ENCODE data around the gene ARHGEF37.

ARHGEF37 gene

GRCh38 chr5:149675610-149676201, 94.4 kb downstream of the ARHGEF37 start:
- no peaks in the 10 kb centered on the region for H3K4me1 ChIP-seq (ENCODE audit: control insufficient read depth, insufficient read depth, low read length, unreplicated experiment)
- H3K79me2 ChIP-seq (ENCODE audit: control insufficient read depth, insufficient read depth, low read length, unreplicated experiment) = no peaks in the 10 kb centered on the region
- no peak overlapping the region for H2AFZ ChIP-seq (ENCODE audit: low read length, unreplicated experiment)
- H3K36me3 ChIP-seq (ENCODE audit: insufficient read depth, low read length) = no peaks in the 10 kb centered on the region
- no peak overlapping the region for H3K27ac ChIP-seq (ENCODE audit: low read depth, low read length)
- H3K4me3 ChIP-seq (ENCODE audit: low read depth, low read length) = no peak overlapping the region
- no peaks in the 10 kb centered on the region; the same call in none of the 2 replicates for H3K27me3 ChIP-seq (ENCODE audit: insufficient read depth, low read length)

GRCh38 chr5:149677731-149678130, 96.4 kb downstream of the ARHGEF37 start:
- Histone ChIP-seq H2AFZ (ENCODE audit: low read length, unreplicated experiment) (no peak overlapping the region), H3K4me1 (ENCODE audit: control insufficient read depth, insufficient read depth, low read length, unreplicated experiment) (no peaks in the 10 kb centered on the region), H3K79me2 (ENCODE audit: control insufficient read depth, insufficient read depth, low read length, unreplicated experiment) (no peaks in the 10 kb centered on the region), H3K36me3 (ENCODE audit: insufficient read depth, low read length) (no peaks in the 10 kb centered on the region), H3K27ac (ENCODE audit: low read depth, low read length) (no peak overlapping the region), H3K4me3 (ENCODE audit: low read depth, low read length) (no peak overlapping the region), H3K27me3 (ENCODE audit: insufficient read depth, low read length) (peaks cover 15% of the 10 kb centered on the region)

- Histone ChIP-seq H3K4me3 (ENCODE audit: low read depth, low read length) (no peak overlapping the region), H3K27ac (ENCODE audit: low read depth, low read length) (no peak overlapping the region), H3K36me3 (ENCODE audit: insufficient read depth, low read length) (no peaks in the 10 kb centered on the region), H3K27me3 (ENCODE audit: insufficient read depth, low read length) (peaks cover 36% of the 10 kb centered on the region), H2AFZ (ENCODE audit: low read length, unreplicated experiment) (no peak overlapping the region), H3K4me1 (ENCODE audit: control insufficient read depth, insufficient read depth, low read length, unreplicated experiment) (no peaks in the 10 kb centered on the region), H3K79me2 (ENCODE audit: control insufficient read depth, insufficient read depth, low read length, unreplicated experiment) (no peaks in the 10 kb centered on the region)
Measured at GRCh38 chr5:149679876-149680809, 98.8 kb downstream of the ARHGEF37 start.

- H3K79me2 ChIP-seq (ENCODE audit: control insufficient read depth, insufficient read depth, low read length, unreplicated experiment) = no peaks in the 10 kb centered on the region
- H2AFZ ChIP-seq (ENCODE audit: low read length, unreplicated experiment) = no peak overlapping the region
- H3K27me3 ChIP-seq (ENCODE audit: insufficient read depth, low read length) = peaks cover 43% of the 10 kb centered on the region
- no peak overlapping the region for H3K27ac ChIP-seq (ENCODE audit: low read depth, low read length)
- no peak overlapping the region for H3K4me3 ChIP-seq (ENCODE audit: low read depth, low read length)
- no peaks in the 10 kb centered on the region for H3K4me1 ChIP-seq (ENCODE audit: control insufficient read depth, insufficient read depth, low read length, unreplicated experiment)
- no peaks in the 10 kb centered on the region for H3K36me3 ChIP-seq (ENCODE audit: insufficient read depth, low read length)
Measured at GRCh38 chr5:149680810-149681221, 99.5 kb downstream of the ARHGEF37 start.

- Histone ChIP-seq H2AFZ (ENCODE audit: low read length, unreplicated experiment) (no peak overlapping the region), H3K4me1 (ENCODE audit: control insufficient read depth, insufficient read depth, low read length, unreplicated experiment) (no peaks in the 10 kb centered on the region), H3K36me3 (ENCODE audit: insufficient read depth, low read length) (no peaks in the 10 kb centered on the region), H3K27ac (ENCODE audit: low read depth, low read length) (no peak overlapping the region), H3K4me3 (ENCODE audit: low read depth, low read length) (no peak overlapping the region), H3K27me3 (ENCODE audit: insufficient read depth, low read length) (peaks cover 47% of the 10 kb centered on the region), H3K79me2 (ENCODE audit: control insufficient read depth, insufficient read depth, low read length, unreplicated experiment) (no peaks in the 10 kb centered on the region)
Measured at GRCh38 chr5:149681252-149681651, 100.0 kb downstream of the ARHGEF37 start.

GRCh38 chr5:149681922-149682321, 100.6 kb downstream of the ARHGEF37 start:
- Histone ChIP-seq H3K27ac (ENCODE audit: low read depth, low read length) (no peak overlapping the region), H3K27me3 (ENCODE audit: insufficient read depth, low read length) (peaks cover 53% of the 10 kb centered on the region), H3K36me3 (ENCODE audit: insufficient read depth, low read length) (no peaks in the 10 kb centered on the region)

GRCh38 chr5:149682532-149683075, 101.3 kb downstream of the ARHGEF37 start:
- H3K4me3 ChIP-seq (ENCODE audit: low read depth, low read length) = no peak overlapping the region
- no peaks in the 10 kb centered on the region for H3K79me2 ChIP-seq (ENCODE audit: control insufficient read depth, insufficient read depth, low read length, unreplicated experiment)

More at GRCh38 chr5:149681922-149682321, 100.6 kb downstream of the ARHGEF37 start:
- no peak overlapping the region for H2AFZ ChIP-seq (ENCODE audit: low read length, unreplicated experiment)
- H3K79me2 ChIP-seq (ENCODE audit: control insufficient read depth, insufficient read depth, low read length, unreplicated experiment) = no peaks in the 10 kb centered on the region
- H3K4me3 ChIP-seq (ENCODE audit: low read depth, low read length) = no peak overlapping the region
- no peaks in the 10 kb centered on the region for H3K4me1 ChIP-seq (ENCODE audit: control insufficient read depth, insufficient read depth, low read length, unreplicated experiment)

GRCh38 chr5:149683964-149684363, 102.7 kb downstream of the ARHGEF37 start:
- no peak overlapping the region for H3K27ac ChIP-seq (ENCODE audit: low read depth, low read length)
- H3K4me3 ChIP-seq (ENCODE audit: low read depth, low read length) = no peak overlapping the region
- peaks cover 73% of the 10 kb centered on the region for H3K27me3 ChIP-seq (ENCODE audit: insufficient read depth, low read length)
- H3K79me2 ChIP-seq (ENCODE audit: control insufficient read depth, insufficient read depth, low read length, unreplicated experiment) = no peaks in the 10 kb centered on the region
- H3K36me3 ChIP-seq (ENCODE audit: insufficient read depth, low read length) = no peaks in the 10 kb centered on the region
- H2AFZ ChIP-seq (ENCODE audit: low read length, unreplicated experiment) = no peak overlapping the region
- H3K4me1 ChIP-seq (ENCODE audit: control insufficient read depth, insufficient read depth, low read length, unreplicated experiment) = no peaks in the 10 kb centered on the region

More at GRCh38 chr5:149682532-149683075, 101.3 kb downstream of the ARHGEF37 start:
- H3K36me3 ChIP-seq (ENCODE audit: insufficient read depth, low read length) = no peaks in the 10 kb centered on the region
- peaks cover 59% of the 10 kb centered on the region for H3K27me3 ChIP-seq (ENCODE audit: insufficient read depth, low read length)
- no peak overlapping the region for H3K27ac ChIP-seq (ENCODE audit: low read depth, low read length)
- no peak overlapping the region for H2AFZ ChIP-seq (ENCODE audit: low read length, unreplicated experiment)
- no peaks in the 10 kb centered on the region for H3K4me1 ChIP-seq (ENCODE audit: control insufficient read depth, insufficient read depth, low read length, unreplicated experiment)

GRCh38 chr5:149684371-149684770, 103.1 kb downstream of the ARHGEF37 start:
- H3K79me2 ChIP-seq (ENCODE audit: control insufficient read depth, insufficient read depth, low read length, unreplicated experiment) = no peaks in the 10 kb centered on the region
- H3K27me3 ChIP-seq (ENCODE audit: insufficient read depth, low read length) = peaks cover 77% of the 10 kb centered on the region
- no peak overlapping the region for H2AFZ ChIP-seq (ENCODE audit: low read length, unreplicated experiment)
- H3K27ac ChIP-seq (ENCODE audit: low read depth, low read length) = no peak overlapping the region
- no peak overlapping the region for H3K4me3 ChIP-seq (ENCODE audit: low read depth, low read length)
- H3K36me3 ChIP-seq (ENCODE audit: insufficient read depth, low read length) = no peaks in the 10 kb centered on the region
- H3K4me1 ChIP-seq (ENCODE audit: control insufficient read depth, insufficient read depth, low read length, unreplicated experiment) = no peaks in the 10 kb centered on the region

Measured in ACC112 (cell line).